GM19351 (cell line): Measurements from ENCODE around the gene POLR1B.
"Not testable (repeated sequence)": the region's sequence is repeated elsewhere in the genome, so short reads cannot be mapped to it uniquely, and the experiment has no call there.

Experiments used
- ATAC-seq: cut with Tn5 transposase; IDR thresholded peaks from one replicate; pipeline ENCODE4 v1.9.1; 2021; ENCODE audit warnings: mild to moderate bottlenecking, moderate library complexity; ENCODE audit not compliant: unreplicated experiment

Gene POLR1B

GRCh38 chr2:112541315-112542122, 746 bp upstream of the POLR1B start:
- peak; percentile 55 for ATAC-seq

GRCh38 chr2:112542984-112543661, 858 bp downstream of the POLR1B start:
- ATAC-seq = no peak

- ATAC-seq = no peak
Observed at GRCh38 chr2:112547333-112547732, 5.1 kb downstream of the POLR1B start.

GRCh38 chr2:112548980-112549379, 6.7 kb downstream of the POLR1B start:
- no peak for ATAC-seq

- no peak for ATAC-seq
Observed at GRCh38 chr2:112566104-112566503, 23.8 kb downstream of the POLR1B start.

GRCh38 chr2:112566508-112566907, 24.2 kb downstream of the POLR1B start:
- not testable (repeated sequence) for ATAC-seq

- no peak for ATAC-seq
Observed at GRCh38 chr2:112572005-112572404, 29.7 kb downstream of the POLR1B start.

GRCh38 chr2:112577756-112578155, 35.5 kb downstream of the POLR1B start:
- ATAC-seq = no peak

GRCh38 chr2:112579241-112579640, 37.0 kb downstream of the POLR1B start:
- no peak for ATAC-seq

- no peak for ATAC-seq
Observed at GRCh38 chr2:112580084-112580483, 37.8 kb downstream of the POLR1B start.

GRCh38 chr2:112582314-112582746, 40.1 kb downstream of the POLR1B start:
- ATAC-seq = no peak

GRCh38 chr2:112583497-112584133, 41.4 kb downstream of the POLR1B start:
- no peak for ATAC-seq

- ATAC-seq = peak; percentile 88
Observed at GRCh38 chr2:112584134-112584890, 42.0 kb downstream of the POLR1B start, which contains the start of gene CHCHD5. Gene CHCHD5, plus strand, starts transcription at chr2:112584609. Its CDS starts 39 bp downstream, at chr2:112584648.

GRCh38 chr2:112584891-112585250, 42.6 kb downstream of the POLR1B start:
- no peak for ATAC-seq

- no peak for ATAC-seq
Observed at GRCh38 chr2:112585400-112585799, 43.1 kb downstream of the POLR1B start.

GRCh38 chr2:112585873-112586464, 43.7 kb downstream of the POLR1B start:
- no peak for ATAC-seq

GRCh38 chr2:112588611-112589045, 46.4 kb downstream of the POLR1B start:
- no peak for ATAC-seq

- ATAC-seq = no peak
Observed at GRCh38 chr2:112591413-112591812, 49.1 kb downstream of the POLR1B start.

- no peak for ATAC-seq
Observed at GRCh38 chr2:112593736-112594135, 51.5 kb downstream of the POLR1B start.

- no peak for ATAC-seq
Observed at GRCh38 chr2:112597537-112598322, 55.5 kb downstream of the POLR1B start.
